Trophoblast cell (in vitro differentiated cells and primary cell): Measurements from ENCODE around the gene DZIP1L.

Experiments
- DNase-seq, 2 donors: peaks; one replicate each; pipeline ENCODE4 v3.0.0-alpha.2; 2016
- H2AFZ ChIP-seq: 2 replicates; pipeline ENCODE4 v1.6.1; 2013; ENCODE audit warnings: low read length, moderate library complexity, mild to moderate bottlenecking; ENCODE audit not compliant: insufficient read depth, poor library complexity
- H2AK5ac ChIP-seq: 2 replicates; pipeline ENCODE4 v1.6.1; 2013; ENCODE audit warnings: mild to moderate bottlenecking, low read length
- H2BK120ac ChIP-seq: 2 replicates; pipeline ENCODE4 v1.6.1; 2013; ENCODE audit warnings: low read length, mild to moderate bottlenecking, moderate library complexity; ENCODE audit not compliant: insufficient read depth, poor library complexity
- H2BK12ac ChIP-seq: 2 replicates; pipeline ENCODE4 v1.6.1; 2013; ENCODE audit warnings: mild to moderate bottlenecking, low read length, moderate library complexity
- H2BK5ac ChIP-seq: 2 replicates; pipeline ENCODE4 v1.6.1; 2013; ENCODE audit warnings: low read length, low read depth, moderate library complexity, mild to moderate bottlenecking; ENCODE audit not compliant: poor library complexity
- H3K14ac ChIP-seq: 2 replicates; pipeline ENCODE4 v1.6.1; 2013; ENCODE audit warnings: mild to moderate bottlenecking, low read length
- H3K18ac ChIP-seq: 2 replicates; pipeline ENCODE4 v1.6.1; 2013; ENCODE audit warnings: mild to moderate bottlenecking, low read length
- H3K23ac ChIP-seq: 2 replicates; pipeline ENCODE4 v1.6.1; 2013; ENCODE audit warnings: low read length
- H3K27ac ChIP-seq: 2 replicates; pipeline ENCODE4 v1.5.1; 2013; ENCODE audit warnings: low read depth, mild to moderate bottlenecking, inconsistent platforms, low read length, moderate library complexity
- H3K27me3 ChIP-seq: 2 replicates; pipeline ENCODE4 v1.6.1; 2013; ENCODE audit warnings: inconsistent platforms, mild to moderate bottlenecking, low read length, moderate library complexity; ENCODE audit not compliant: insufficient read depth
- H3K36me3 ChIP-seq, 2 experiments: 1 replicate in 1 of 2; 2 replicates in 1 of 2; pipeline ENCODE4 v1.6.1; 2013; ENCODE audit warnings: low read length in 2 of 2, mild to moderate bottlenecking in 2 of 2, moderate library complexity in 1 of 2; ENCODE audit not compliant: insufficient read depth in 2 of 2, control insufficient read depth in 1 of 2
- H3K4ac ChIP-seq: 2 replicates; pipeline ENCODE4 v1.6.1; 2013; ENCODE audit warnings: low read depth, mild to moderate bottlenecking, low read length, moderate library complexity
- H3K4me1 ChIP-seq, 2 experiments: 1 replicate in 1 of 2; 2 replicates in 1 of 2; pipeline ENCODE4 v1.6.1; 2013; ENCODE audit warnings: low read length in 2 of 2, mild to moderate bottlenecking in 2 of 2, moderate library complexity in 1 of 2; ENCODE audit not compliant: insufficient read depth in 2 of 2, control insufficient read depth in 1 of 2
- H3K4me2 ChIP-seq: 2 replicates; pipeline ENCODE4 v1.6.1; 2013; ENCODE audit warnings: inconsistent platforms, mild to moderate bottlenecking, low read length, moderate library complexity
- H3K4me3 ChIP-seq: 2 replicates; pipeline ENCODE4 v1.5.1; 2013; ENCODE audit warnings: mild to moderate bottlenecking, low read depth, low read length, inconsistent platforms
- H3K79me1 ChIP-seq: one replicate; pipeline ENCODE4 v1.6.1; 2013; ENCODE audit warnings: low read length
- H3K79me2 ChIP-seq: 2 replicates; pipeline ENCODE4 v1.6.1; 2013; ENCODE audit warnings: low read length, mild to moderate bottlenecking; ENCODE audit not compliant: control insufficient read depth, insufficient read depth, poor library complexity
- H3K9ac ChIP-seq: 2 replicates; pipeline ENCODE4 v1.6.1; 2013; ENCODE audit warnings: mild to moderate bottlenecking, low read length
- H3K9me3 ChIP-seq: 2 replicates; pipeline ENCODE4 v1.6.1; 2013; ENCODE audit warnings: low read depth, mild to moderate bottlenecking, control low read depth, inconsistent platforms, low read length; ENCODE audit not compliant: insufficient read depth
- H4K12ac ChIP-seq: 2 replicates; pipeline ENCODE4 v1.6.1; 2013; ENCODE audit warnings: low read depth, mild to moderate bottlenecking, low read length, moderate library complexity
- H4K8ac ChIP-seq: 2 replicates; pipeline ENCODE4 v1.6.1; 2013; ENCODE audit warnings: low read depth, mild to moderate bottlenecking, low read length, moderate library complexity
- H4K91ac ChIP-seq: one replicate; pipeline ENCODE4 v1.6.1; 2013; ENCODE audit warnings: low read depth, mild to moderate bottlenecking, low read length, moderate library complexity
- WGBS: extraction: QIAGEN DNeasy Blood & Tissue Kit; methylation state at CpG from one replicate; pipeline ENCODE4 v1.1.7; 2013; ENCODE audit warnings: missing lambda C conversion rate; ENCODE audit not compliant: insufficient read length, insufficient coverage; ENCODE audit errors: extremely low coverage; 5-methylcytosine and 5-hydroxymethylcytosine counted together

Gene DZIP1L

GRCh38 chr3:138051947-138052802, 63.2 kb downstream of the DZIP1L start:
- peak; percentile 47 to 70 for DNase-seq
- H3K36me3 ChIP-seq = peaks cover 0 to 3% of the 10 kb centered on the region in 2 experiments
- no peaks in the 10 kb centered on the region for H3K79me1 ChIP-seq
- H3K79me2 ChIP-seq = no peaks in the 10 kb centered on the region
- H3K4ac ChIP-seq = no peak overlapping the region
- H2AK5ac ChIP-seq = no peak overlapping the region
- no peak overlapping the region for H3K14ac ChIP-seq
- H3K27ac ChIP-seq = no peak overlapping the region
- no peak overlapping the region for H2BK120ac ChIP-seq
- H4K8ac ChIP-seq = no peak overlapping the region
- no peaks in the 10 kb centered on the region for H3K4me1 ChIP-seq
- no peak overlapping the region for H2AFZ ChIP-seq
- H3K4me3 ChIP-seq = no peak overlapping the region
- H2BK12ac ChIP-seq = no peak overlapping the region
- H4K91ac ChIP-seq = no peak overlapping the region
- H3K9me3 ChIP-seq = peaks cover 3% of the 10 kb centered on the region
- H4K12ac ChIP-seq = no peak overlapping the region
- no peak overlapping the region for H3K18ac ChIP-seq
- H3K27me3 ChIP-seq = no peaks in the 10 kb centered on the region
- no CpG with 5 or more reads among the region's 8 CpGs for WGBS
- no peak overlapping the region for H3K4me2 ChIP-seq
- H3K23ac ChIP-seq = no peak overlapping the region
- H2BK5ac ChIP-seq = no peak overlapping the region
- H3K9ac ChIP-seq = no peak overlapping the region

- no peak overlapping the region for H2BK120ac ChIP-seq
- no peak overlapping the region for H4K12ac ChIP-seq
- H3K79me2 ChIP-seq = no peaks in the 10 kb centered on the region
- no CpG with 5 or more reads among the region's 9 CpGs for WGBS
- H3K4ac ChIP-seq = no peak overlapping the region
- H2BK5ac ChIP-seq = no peak overlapping the region
- H3K14ac ChIP-seq = no peak overlapping the region
- no peak overlapping the region for H3K4me3 ChIP-seq
- H2BK12ac ChIP-seq = no peak overlapping the region
- H3K4me2 ChIP-seq = no peak overlapping the region
- peaks cover 0 to 3% of the 10 kb centered on the region in 2 experiments for H3K36me3 ChIP-seq
- H3K9ac ChIP-seq = no peak overlapping the region
- no peak overlapping the region for H3K23ac ChIP-seq
- peaks cover 3% of the 10 kb centered on the region for H3K9me3 ChIP-seq
- no peaks in the 10 kb centered on the region for H3K4me1 ChIP-seq
- no peaks in the 10 kb centered on the region for H3K27me3 ChIP-seq
- no peak overlapping the region for H3K27ac ChIP-seq
- no peaks in the 10 kb centered on the region for H3K79me1 ChIP-seq
- H3K18ac ChIP-seq = no peak overlapping the region
- H2AK5ac ChIP-seq = no peak overlapping the region
- DNase-seq = peak; percentile 53 to 70
- no peak overlapping the region for H4K91ac ChIP-seq
- no peak overlapping the region for H2AFZ ChIP-seq
- H4K8ac ChIP-seq = no peak overlapping the region
Observed at GRCh38 chr3:138049157-138049919, 66.1 kb downstream of the DZIP1L start.

GRCh38 chr3:138047596-138048158, 67.7 kb downstream of the DZIP1L start:
- no peak overlapping the region for H2AFZ ChIP-seq
- H2BK12ac ChIP-seq = no peak overlapping the region
- H3K9ac ChIP-seq = no peak overlapping the region
- peaks cover 0 to 3% of the 10 kb centered on the region in 2 experiments for H3K36me3 ChIP-seq
- no peak overlapping the region for H3K18ac ChIP-seq
- no peak overlapping the region for H4K12ac ChIP-seq
- H2AK5ac ChIP-seq = no peak overlapping the region
- DNase-seq = no peak
- no peak overlapping the region for H3K4ac ChIP-seq
- H3K4me1 ChIP-seq = no peaks in the 10 kb centered on the region
- no peak overlapping the region for H4K91ac ChIP-seq
- no peak overlapping the region for H4K8ac ChIP-seq
- H3K4me2 ChIP-seq = no peak overlapping the region
- no peak overlapping the region for H3K27ac ChIP-seq
- H3K14ac ChIP-seq = no peak overlapping the region
- no peaks in the 10 kb centered on the region for H3K79me2 ChIP-seq
- H3K27me3 ChIP-seq = no peaks in the 10 kb centered on the region
- no peak overlapping the region for H2BK5ac ChIP-seq
- no peak overlapping the region for H3K23ac ChIP-seq
- H2BK120ac ChIP-seq = no peak overlapping the region
- H3K79me1 ChIP-seq = no peaks in the 10 kb centered on the region
- H3K4me3 ChIP-seq = no peak overlapping the region
- no CpG with 5 or more reads among the region's 5 CpGs for WGBS
- H3K9me3 ChIP-seq = peaks cover 3% of the 10 kb centered on the region

GRCh38 chr3:138046955-138047354, 68.5 kb downstream of the DZIP1L start:
- no peaks in the 10 kb centered on the region for H3K27me3 ChIP-seq
- WGBS = no CpG with 5 or more reads among the region's 3 CpGs
- peaks cover 0 to 3% of the 10 kb centered on the region in 2 experiments for H3K36me3 ChIP-seq
- H4K91ac ChIP-seq = no peak overlapping the region
- no peaks in the 10 kb centered on the region for H3K79me1 ChIP-seq
- no peak overlapping the region for H2AFZ ChIP-seq
- peaks cover 3% of the 10 kb centered on the region for H3K9me3 ChIP-seq
- no peak overlapping the region for H3K4me2 ChIP-seq
- no peak overlapping the region for H3K4ac ChIP-seq
- no peak for DNase-seq
- H2BK120ac ChIP-seq = no peak overlapping the region
- no peak overlapping the region for H3K27ac ChIP-seq
- no peak overlapping the region for H3K18ac ChIP-seq
- H2AK5ac ChIP-seq = no peak overlapping the region
- no peak overlapping the region for H3K23ac ChIP-seq
- no peak overlapping the region for H2BK5ac ChIP-seq
- no peak overlapping the region for H4K8ac ChIP-seq
- H3K9ac ChIP-seq = no peak overlapping the region
- no peak overlapping the region for H3K4me3 ChIP-seq
- no peak overlapping the region for H3K14ac ChIP-seq
- H2BK12ac ChIP-seq = no peak overlapping the region
- H3K79me2 ChIP-seq = no peaks in the 10 kb centered on the region
- H3K4me1 ChIP-seq = no peaks in the 10 kb centered on the region
- H4K12ac ChIP-seq = no peak overlapping the region
